GM19455 (cell line): ENCODE results near the gene GNAI2.
A peak's percentile ranks its signal among the peaks of the same experiment; 100 is the strongest.

Source experiments
- ATAC-seq: cut with Tn5 transposase; IDR thresholded peaks from one replicate; pipeline ENCODE4 v1.9.1; 2021; ENCODE audit not compliant: unreplicated experiment

GNAI2 gene

GRCh38 chr3:50263478-50264382 lies 27.7 kb downstream of the GNAI2 start:
- ATAC-seq = no peak

DNA sequence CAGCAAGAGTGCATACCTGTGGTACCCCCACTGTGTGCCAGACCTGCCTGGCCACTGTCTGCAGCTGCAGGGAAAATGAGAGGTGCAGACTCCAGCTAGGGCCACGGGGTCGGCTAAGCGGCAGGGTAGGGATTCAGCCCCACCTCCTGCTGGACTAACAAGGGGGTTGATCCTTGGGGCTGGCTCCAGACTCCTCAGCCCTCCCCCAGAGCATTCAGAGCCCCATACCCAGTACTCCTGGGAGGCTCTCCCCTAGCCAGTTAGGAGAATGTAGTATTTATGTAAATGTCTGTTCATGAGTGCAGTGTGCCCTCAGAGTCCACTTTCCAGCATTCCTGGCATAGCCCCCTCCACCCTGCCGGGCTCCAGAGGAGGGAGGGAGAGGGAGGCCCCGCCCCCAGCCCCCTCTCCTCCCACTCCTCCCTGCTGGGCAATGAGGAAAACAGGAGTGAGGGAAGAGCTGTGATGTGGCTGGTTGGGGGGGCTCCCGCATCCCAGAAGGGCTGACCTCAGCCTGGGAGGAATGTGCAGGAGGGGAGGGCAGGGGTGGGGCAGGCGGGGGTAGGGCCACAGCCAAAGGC lies 28.5 kb downstream of the GNAI2 start:
- no peak for ATAC-seq

GRCh38 chr3:50264964-50265485 lies 29.0 kb downstream of the GNAI2 start:
- ATAC-seq = no peak

GRCh38 chr3:50265571-50265970 lies 29.6 kb downstream of the GNAI2 start:
- no peak for ATAC-seq

GRCh38 chr3:50266017-50266416 lies 30.0 kb downstream of the GNAI2 start:
- no peak for ATAC-seq

- no peak for ATAC-seq
Measured at GRCh38 chr3:50266836-50267235, 30.8 kb downstream of the GNAI2 start.

GRCh38 chr3:50267280-50267913 lies 31.4 kb downstream of the GNAI2 start:
- ATAC-seq = no peak

GRCh38 chr3:50268276-50268675 lies 32.3 kb downstream of the GNAI2 start:
- no peak for ATAC-seq

DNA sequence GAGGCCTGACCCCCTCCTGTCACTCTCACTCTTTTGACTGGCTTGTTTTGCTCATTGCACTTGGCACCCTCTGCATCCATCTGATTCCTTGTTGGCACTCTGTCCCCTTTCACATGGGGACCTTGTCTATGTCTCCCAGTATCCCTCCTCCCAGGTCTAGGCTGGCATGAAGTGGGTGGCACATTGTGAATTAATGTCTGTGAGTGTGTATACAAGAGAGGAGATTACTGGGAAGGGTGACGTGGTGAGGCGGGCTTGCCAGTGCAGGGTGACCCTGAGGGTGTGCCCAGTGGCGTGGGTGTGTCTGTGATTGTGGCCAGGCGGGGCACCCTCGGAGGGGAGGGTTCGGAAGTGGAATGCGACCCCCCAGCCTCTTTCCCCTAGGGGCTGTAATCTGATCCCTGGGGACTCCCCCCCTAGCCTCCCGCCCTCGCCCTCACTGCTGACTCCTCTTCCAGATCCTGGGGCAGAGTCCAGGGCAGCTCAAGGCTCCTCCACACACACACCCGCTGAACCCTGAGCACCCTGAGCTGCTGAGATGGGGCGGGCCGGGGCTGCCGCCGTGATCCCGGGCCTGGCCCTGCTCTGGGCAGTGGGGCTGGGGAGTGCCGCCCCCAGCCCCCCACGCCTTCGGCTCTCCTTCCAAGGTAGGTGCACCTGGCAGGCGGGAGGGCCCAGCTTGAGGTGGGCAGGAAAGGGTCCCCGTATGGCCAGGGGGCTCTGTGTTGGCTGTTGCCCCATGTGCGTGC lies 32.9 kb downstream of the GNAI2 start, which contains the start of gene SEMA3B:
Gene SEMA3B, plus strand, starts transcription at position 445 of the 749 bp plus-strand sequence. Its CDS starts 94 bp downstream, at position 539.
- ATAC-seq = no peak

GRCh38 chr3:50269460-50269859 lies 33.5 kb downstream of the GNAI2 start:
- ATAC-seq = no peak

DNA sequence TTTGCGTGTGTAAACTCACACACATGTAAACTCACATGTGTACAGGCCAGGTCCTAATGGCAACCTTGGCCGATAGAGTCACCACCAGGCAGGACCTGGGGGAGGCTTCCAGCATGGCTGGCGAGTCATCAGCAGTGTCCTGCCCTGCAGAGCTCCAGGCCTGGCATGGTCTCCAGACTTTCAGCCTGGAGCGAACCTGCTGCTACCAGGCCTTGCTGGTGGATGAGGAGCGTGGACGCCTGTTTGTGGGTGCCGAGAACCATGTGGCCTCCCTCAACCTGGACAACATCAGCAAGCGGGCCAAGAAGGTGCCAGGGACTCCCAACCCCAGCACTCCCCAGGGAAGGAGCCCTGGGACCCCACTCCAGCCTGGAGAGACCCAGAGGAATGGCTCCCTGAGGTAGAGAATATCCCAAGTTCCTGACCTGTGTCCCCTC lies 34.0 kb downstream of the GNAI2 start:
- no peak for ATAC-seq

DNA sequence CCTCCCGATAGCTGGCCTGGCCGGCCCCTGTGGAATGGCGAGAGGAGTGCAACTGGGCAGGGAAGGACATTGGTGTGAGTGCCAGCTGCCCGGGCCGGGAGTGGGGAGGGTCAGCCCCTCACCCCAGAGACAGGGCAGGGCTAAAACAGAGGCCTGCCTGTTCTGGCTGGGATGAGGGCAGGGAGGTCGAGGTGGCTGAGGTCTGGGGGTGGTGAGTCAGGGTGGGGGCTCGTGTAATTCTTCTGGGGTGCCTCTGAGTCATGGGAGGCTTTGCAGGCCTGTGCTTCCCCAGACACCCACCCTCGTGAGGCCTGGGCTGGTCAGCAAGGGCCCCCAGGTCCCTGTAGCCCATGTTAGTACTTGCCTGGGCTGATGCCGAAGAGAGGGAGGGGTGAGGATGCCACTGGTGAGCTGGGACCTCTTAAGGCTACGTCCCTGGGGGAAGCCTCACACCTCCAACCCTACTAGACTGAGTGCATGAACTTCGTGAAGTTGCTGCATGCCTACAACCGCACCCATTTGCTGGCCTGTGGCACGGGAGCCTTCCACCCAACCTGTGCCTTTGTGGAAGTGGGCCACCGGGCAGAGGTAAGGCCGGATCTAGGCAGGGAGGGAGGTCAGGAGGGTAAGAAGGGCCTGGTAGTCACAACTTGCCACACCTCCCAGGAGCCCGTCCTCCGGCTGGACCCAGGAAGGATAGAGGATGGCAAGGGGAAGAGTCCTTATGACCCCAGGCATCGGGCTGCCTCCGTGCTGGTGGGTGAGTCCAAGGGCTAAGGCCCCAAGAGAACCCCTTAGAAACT lies 34.6 kb downstream of the GNAI2 start:
- ATAC-seq = no peak

- no peak for ATAC-seq
Measured at GRCh38 chr3:50271314-50271936, 35.4 kb downstream of the GNAI2 start.

- peak; percentile 5 for ATAC-seq
Measured at GRCh38 chr3:50272538-50272910, 36.5 kb downstream of the GNAI2 start.

- peak; percentile 80 for ATAC-seq
Measured at GRCh38 chr3:50272911-50273688, 37.1 kb downstream of the GNAI2 start.

DNA sequence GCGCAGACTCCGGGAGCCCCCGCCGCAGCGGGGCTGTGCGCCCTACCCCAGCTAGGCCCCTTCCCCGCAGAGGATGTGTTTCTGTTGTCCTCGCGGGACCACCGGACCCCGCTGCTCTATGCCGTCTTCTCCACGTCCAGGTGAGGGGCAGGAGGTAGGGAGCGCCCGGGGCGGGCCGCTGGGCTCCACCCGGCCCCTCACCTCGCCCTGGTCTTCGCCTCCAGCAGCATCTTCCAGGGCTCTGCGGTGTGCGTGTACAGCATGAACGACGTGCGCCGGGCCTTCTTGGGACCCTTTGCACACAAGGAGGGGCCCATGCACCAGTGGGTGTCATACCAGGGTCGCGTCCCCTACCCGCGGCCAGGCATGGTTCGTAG lies 37.7 kb downstream of the GNAI2 start:
- no peak for ATAC-seq

DNA sequence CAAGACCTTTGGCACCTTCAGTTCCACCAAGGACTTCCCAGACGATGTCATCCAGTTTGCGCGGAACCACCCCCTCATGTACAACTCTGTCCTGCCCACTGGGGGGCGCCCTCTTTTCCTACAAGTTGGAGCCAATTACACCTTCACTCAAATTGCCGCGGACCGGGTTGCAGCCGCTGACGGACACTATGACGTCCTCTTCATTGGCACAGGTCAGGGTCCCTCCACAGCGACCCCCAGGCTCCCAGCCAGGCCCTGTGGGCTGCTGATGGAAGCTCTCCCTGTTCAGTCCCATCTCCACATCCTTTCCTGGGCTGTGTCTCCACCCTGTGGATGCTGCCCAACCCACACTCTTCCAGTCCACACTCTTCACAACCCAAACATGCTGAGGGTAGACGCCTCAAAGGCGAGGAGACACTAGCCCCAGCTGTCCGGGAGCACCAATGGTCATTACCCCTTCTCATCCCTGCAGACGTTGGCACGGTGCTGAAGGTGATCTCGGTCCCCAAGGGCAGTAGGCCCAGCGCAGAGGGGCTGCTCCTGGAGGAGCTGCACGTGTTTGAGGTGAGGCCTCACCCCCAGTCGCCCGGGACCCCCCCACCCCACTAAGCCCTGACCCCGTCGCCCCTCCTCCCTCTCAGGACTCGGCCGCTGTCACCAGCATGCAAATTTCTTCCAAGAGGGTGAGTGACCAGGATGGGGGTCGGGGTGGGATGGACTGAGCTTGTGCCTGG lies 38.5 kb downstream of the GNAI2 start:
- no peak for ATAC-seq
